Activated naive CD4-positive, alpha-beta T cell treated with Interleukin-2 at 50 U/mL for 16 hours (primary cell): ENCODE measurements around the gene TSEN15.
"Not testable (repeated sequence)": the region's sequence is repeated elsewhere in the genome, so short reads cannot be mapped to it uniquely, and the experiment has no call there.

ENCODE experiments used
- DNase-seq: peaks from one replicate; pipeline ENCODE4 v3.0.0-alpha.2; 2020

TSEN15 gene

GRCh38 chr1:184056921-184057555, 5.5 kb downstream of the TSEN15 start:
- no peak for DNase-seq

- DNase-seq: no peak
These were observed 8.4 kb downstream of the TSEN15 start for GRCh38 chr1:184059887-184060286.

GRCh38 chr1:184060316-184060715, 8.8 kb downstream of the TSEN15 start:
- DNase-seq: no peak

- DNase-seq: no peak
These were observed 10.0 kb downstream of the TSEN15 start for GRCh38 chr1:184061396-184062003.

GRCh38 chr1:184062640-184063286, 11.2 kb downstream of the TSEN15 start:
- DNase-seq: no peak

GRCh38 chr1:184065559-184065958, 14.0 kb downstream of the TSEN15 start:
- no peak for DNase-seq

- no peak for DNase-seq
These were observed 16.8 kb downstream of the TSEN15 start for GRCh38 chr1:184068354-184068753.

- no peak for DNase-seq
These were observed 18.1 kb downstream of the TSEN15 start for GRCh38 chr1:184069675-184070074.

GRCh38 chr1:184072376-184072775, 20.8 kb downstream of the TSEN15 start:
- no peak for DNase-seq

- no peak for DNase-seq
These were observed 22.9 kb downstream of the TSEN15 start for GRCh38 chr1:184074383-184074782.

- no peak for DNase-seq
These were observed 23.8 kb downstream of the TSEN15 start for GRCh38 chr1:184075055-184076029.

- DNase-seq: no peak
These were observed 27.2 kb downstream of the TSEN15 start for GRCh38 chr1:184078564-184079249.

- no peak for DNase-seq
These were observed 28.8 kb downstream of the TSEN15 start for GRCh38 chr1:184080309-184080708.

- DNase-seq: no peak
These were observed 31.2 kb downstream of the TSEN15 start for GRCh38 chr1:184082541-184083415.

- DNase-seq: no peak
These were observed 34.1 kb downstream of the TSEN15 start for GRCh38 chr1:184085667-184086066.

- DNase-seq: no peak
These were observed 36.5 kb downstream of the TSEN15 start for GRCh38 chr1:184088037-184088436.

- DNase-seq: no peak
These were observed 41.5 kb downstream of the TSEN15 start for GRCh38 chr1:184093071-184093470.

GRCh38 chr1:184096005-184096404, 44.5 kb downstream of the TSEN15 start:
- no peak for DNase-seq

GRCh38 chr1:184096580-184096979, 45.0 kb downstream of the TSEN15 start:
- DNase-seq: not testable (repeated sequence)

GRCh38 chr1:184101141-184101540, 49.6 kb downstream of the TSEN15 start:
- DNase-seq: no peak

GRCh38 chr1:184101571-184101970, 50.0 kb downstream of the TSEN15 start:
- no peak for DNase-seq
